ENCODE results near the gene ZNF423.

GRCh38 chr16:49835161-49835777 lies 20.6 kb downstream of the ZNF423 start:
- TF ChIP-seq CTCF (IDR thresholded peaks at IDR 0.05 in 8 of 11, conservative IDR thresholded peaks at IDR 0.05 in 3 of 11): no peak
- no peak for TF ChIP-seq POLR2AphosphoS5 (IDR thresholded peaks at IDR 0.05)
- TF ChIP-seq POLR2A (IDR thresholded peaks at IDR 0.05): no peak
